HAP-1 (cell line): ENCODE data around the gene GJA3.

ENCODE experiments used
- DNase-seq, 2 experiments: peaks; one replicate each; pipeline ENCODE4 v3.0.0-alpha.2; 2016 to 2020; ENCODE audit warnings: low spot score in 2 of 2
- H3K27me3 ChIP-seq: fragments of 250-450 bp; sonication (Bioruptor Pico); 2 replicates; pipeline ENCODE4 v1.5.1; 2020; ENCODE audit warnings: low read depth, mild to moderate bottlenecking, moderate library complexity
- H3K36me3 ChIP-seq: fragments of 250-450 bp; sonication (Bioruptor Pico); replicated peaks from 2 replicates; pipeline ENCODE4 v1.5.1; 2020; ENCODE audit warnings: mild to moderate bottlenecking
- H3K4me1 ChIP-seq: fragments of 250-450 bp; sonication (Bioruptor Pico); 2 replicates; pipeline ENCODE4 v1.5.1; 2020; ENCODE audit warnings: mild to moderate bottlenecking
- H3K4me3 ChIP-seq: fragments of 250-450 bp; sonication (Bioruptor Pico); 2 replicates; pipeline ENCODE4 v1.5.1; 2020; ENCODE audit warnings: mild to moderate bottlenecking, moderate library complexity
- H3K9me3 ChIP-seq: fragments of 250-450 bp; sonication (Bioruptor Pico); 2 replicates; pipeline ENCODE4 v1.5.1; 2020; ENCODE audit warnings: mild to moderate bottlenecking, moderate library complexity
- in situ Hi-C: fragments of 300-500 bp; cut with MboI; formaldehyde crosslinking; loops from 3 replicates; pipeline ENCODE4 v1.14.3; 2020; ENCODE audit warnings: low sequenced_read_pairs, inconsistent platforms, mixed read lengths

GJA3 gene

GRCh38 chr13:20126541-20127261 lies 34.2 kb downstream of the GJA3 start:
- DNase-seq: no peak
- no peaks in the 10 kb centered on the region for H3K27me3 ChIP-seq
- H3K4me1 ChIP-seq: peaks cover 2% of the 10 kb centered on the region
- in situ Hi-C loops: no loop called here
- no peaks in the 10 kb centered on the region for H3K36me3 ChIP-seq
- H3K4me3 ChIP-seq: no peak overlapping the region
- no peaks in the 10 kb centered on the region for H3K9me3 ChIP-seq

GRCh38 chr13:20125783-20126165 lies 35.1 kb downstream of the GJA3 start:
- Histone ChIP-seq H3K9me3 (no peaks in the 10 kb centered on the region), H3K36me3 (no peaks in the 10 kb centered on the region), H3K4me1 (peaks cover 5% of the 10 kb centered on the region), H3K4me3 (no peak overlapping the region), H3K27me3 (no peaks in the 10 kb centered on the region)
- no peak for DNase-seq
- in situ Hi-C loops: no loop called here

- Histone ChIP-seq H3K9me3 (no peaks in the 10 kb centered on the region), H3K36me3 (no peaks in the 10 kb centered on the region), H3K4me1 (peaks cover 5% of the 10 kb centered on the region), H3K4me3 (no peak overlapping the region), H3K27me3 (no peaks in the 10 kb centered on the region)
- no peak for DNase-seq
- in situ Hi-C loops: no loop called here
These were observed 35.6 kb downstream of the GJA3 start for GRCh38 chr13:20125129-20125782.

- Histone ChIP-seq H3K36me3 (no peaks in the 10 kb centered on the region), H3K27me3 (no peaks in the 10 kb centered on the region), H3K4me1 (peaks cover 5% of the 10 kb centered on the region), H3K9me3 (no peaks in the 10 kb centered on the region), H3K4me3 (no peak overlapping the region)
- in situ Hi-C loops: no loop called here
- no peak for DNase-seq
These were observed 36.5 kb downstream of the GJA3 start for GRCh38 chr13:20124303-20124702.

GRCh38 chr13:20121159-20121525 lies 39.7 kb downstream of the GJA3 start:
- Histone ChIP-seq H3K4me1 (peaks cover 5% of the 10 kb centered on the region), H3K36me3 (no peaks in the 10 kb centered on the region), H3K27me3 (no peaks in the 10 kb centered on the region), H3K9me3 (no peaks in the 10 kb centered on the region), H3K4me3 (no peak overlapping the region)
- in situ Hi-C loops: no loop called here
- DNase-seq: no peak

- H3K36me3 ChIP-seq: no peaks in the 10 kb centered on the region
- H3K27me3 ChIP-seq: no peaks in the 10 kb centered on the region
- H3K9me3 ChIP-seq: no peaks in the 10 kb centered on the region
- no peak overlapping the region for H3K4me3 ChIP-seq
- in situ Hi-C loops: no loop called here
- no peak for DNase-seq
- peaks cover 5% of the 10 kb centered on the region for H3K4me1 ChIP-seq
These were observed 40.9 kb downstream of the GJA3 start for GRCh38 chr13:20119960-20120359.

GRCh38 chr13:20118268-20119140 lies 42.3 kb downstream of the GJA3 start:
- DNase-seq: no peak
- H3K36me3 ChIP-seq: no peaks in the 10 kb centered on the region
- H3K4me3 ChIP-seq: no peak overlapping the region
- no peaks in the 10 kb centered on the region for H3K27me3 ChIP-seq
- peaks cover 5% of the 10 kb centered on the region for H3K4me1 ChIP-seq
- H3K9me3 ChIP-seq: no peaks in the 10 kb centered on the region
- in situ Hi-C loops: no loop called here

- Histone ChIP-seq H3K4me3 (no peak overlapping the region), H3K27me3 (no peaks in the 10 kb centered on the region), H3K9me3 (no peaks in the 10 kb centered on the region), H3K4me1 (no peaks in the 10 kb centered on the region), H3K36me3 (no peaks in the 10 kb centered on the region)
- in situ Hi-C loops: no loop called here
- no peak for DNase-seq
These were observed 44.6 kb downstream of the GJA3 start for GRCh38 chr13:20116213-20116612.

GRCh38 chr13:20114066-20114610 lies 46.7 kb downstream of the GJA3 start:
- H3K9me3 ChIP-seq: no peaks in the 10 kb centered on the region
- H3K4me3 ChIP-seq: no peak overlapping the region
- in situ Hi-C loops: no loop called here
- no peaks in the 10 kb centered on the region for H3K4me1 ChIP-seq
- H3K36me3 ChIP-seq: no peaks in the 10 kb centered on the region
- no peak for DNase-seq
- no peaks in the 10 kb centered on the region for H3K27me3 ChIP-seq

GRCh38 chr13:20109037-20109436 lies 51.8 kb downstream of the GJA3 start:
- DNase-seq: no peak
- in situ Hi-C loops: no loop called here
- Histone ChIP-seq H3K4me3 (no peak overlapping the region), H3K9me3 (no peaks in the 10 kb centered on the region), H3K36me3 (no peaks in the 10 kb centered on the region), H3K27me3 (no peaks in the 10 kb centered on the region), H3K4me1 (peaks cover 8% of the 10 kb centered on the region)

GRCh38 chr13:20106742-20107141 lies 54.1 kb downstream of the GJA3 start:
- in situ Hi-C loops: no loop called here
- peaks cover 8% of the 10 kb centered on the region for H3K4me1 ChIP-seq
- peak in 1 of 2 experiments; percentile 20 for DNase-seq
- no peak overlapping the region for H3K4me3 ChIP-seq
- no peaks in the 10 kb centered on the region for H3K36me3 ChIP-seq
- H3K27me3 ChIP-seq: no peaks in the 10 kb centered on the region
- no peaks in the 10 kb centered on the region for H3K9me3 ChIP-seq

GRCh38 chr13:20105161-20105689 lies 55.6 kb downstream of the GJA3 start:
- no peak for DNase-seq
- no peaks in the 10 kb centered on the region for H3K36me3 ChIP-seq
- peaks cover 8% of the 10 kb centered on the region for H3K4me1 ChIP-seq
- H3K9me3 ChIP-seq: no peaks in the 10 kb centered on the region
- H3K4me3 ChIP-seq: no peak overlapping the region
- no peaks in the 10 kb centered on the region for H3K27me3 ChIP-seq
- in situ Hi-C loops: no loop called here

GRCh38 chr13:20102525-20103180 lies 58.2 kb downstream of the GJA3 start:
- DNase-seq: no peak
- no peak overlapping the region for H3K4me3 ChIP-seq
- in situ Hi-C loops: no loop called here
- H3K4me1 ChIP-seq: peaks cover 8% of the 10 kb centered on the region
- H3K27me3 ChIP-seq: no peaks in the 10 kb centered on the region
- H3K36me3 ChIP-seq: no peaks in the 10 kb centered on the region
- no peaks in the 10 kb centered on the region for H3K9me3 ChIP-seq
